ENCODE results near the gene SLC22A23.

SLC22A23 gene

GRCh38 chr6:3330199-3330598 lies 126.7 kb downstream of the SLC22A23 start:
- no peak for DNase-seq

- no peak for DNase-seq
Observed at GRCh38 chr6:3329393-3330051, 127.3 kb downstream of the SLC22A23 start.

- no peak for DNase-seq
Observed at GRCh38 chr6:3328796-3329195, 128.1 kb downstream of the SLC22A23 start.

- no peak for DNase-seq
Observed at GRCh38 chr6:3328145-3328544, 128.7 kb downstream of the SLC22A23 start.

GRCh38 chr6:3327403-3327802 lies 129.4 kb downstream of the SLC22A23 start:
- DNase-seq, result no peak

- DNase-seq, result no peak
Observed at GRCh38 chr6:3326981-3327380, 129.9 kb downstream of the SLC22A23 start.

GRCh38 chr6:3326184-3326971 lies 130.5 kb downstream of the SLC22A23 start:
- DNase-seq, result no peak

GRCh38 chr6:3325210-3325609 lies 131.6 kb downstream of the SLC22A23 start:
- DNase-seq, result no peak

GRCh38 chr6:3324262-3324942 lies 132.4 kb downstream of the SLC22A23 start:
- DNase-seq, result no peak

- no peak for DNase-seq
Observed at GRCh38 chr6:3323696-3324261, 133.1 kb downstream of the SLC22A23 start.

- no peak for DNase-seq
Observed at GRCh38 chr6:3323148-3323547, 133.7 kb downstream of the SLC22A23 start.

GRCh38 chr6:3322366-3322890 lies 134.4 kb downstream of the SLC22A23 start:
- no peak for DNase-seq

- no peak for DNase-seq
Observed at GRCh38 chr6:3321875-3322274, 135.0 kb downstream of the SLC22A23 start.

GRCh38 chr6:3321042-3321441 lies 135.8 kb downstream of the SLC22A23 start:
- no peak for DNase-seq

GRCh38 chr6:3320238-3320811 lies 136.5 kb downstream of the SLC22A23 start:
- peak; percentile 33 for DNase-seq

GRCh38 chr6:3319610-3320200 lies 137.1 kb downstream of the SLC22A23 start:
- DNase-seq, result no peak

GRCh38 chr6:3318821-3319540 lies 137.9 kb downstream of the SLC22A23 start:
- no peak for DNase-seq

- DNase-seq, result no peak
Observed at GRCh38 chr6:3318226-3318625, 138.6 kb downstream of the SLC22A23 start.

GRCh38 chr6:3317741-3318211 lies 139.1 kb downstream of the SLC22A23 start:
- DNase-seq, result no peak

GRCh38 chr6:3316818-3317217 lies 140.0 kb downstream of the SLC22A23 start:
- DNase-seq, result no peak

GRCh38 chr6:3316331-3316730 lies 140.5 kb downstream of the SLC22A23 start:
- DNase-seq, result no peak

- DNase-seq, result no peak
Observed at GRCh38 chr6:3315841-3316240, 141.0 kb downstream of the SLC22A23 start.
